Activated T-cell treated with anti-CD3 and anti-CD28 coated beads, Interleukin-2, amount 50 U/mL, for 72 hours (primary cell): ENCODE measurements around the gene CALB2. TPM values are rescaled to one million over a fixed set of nuclear protein-coding genes. Genes with fewer than 3 reads are reported as not detected.
"Not testable (repeated sequence)": the region's sequence is repeated elsewhere in the genome, so short reads cannot be mapped to it uniquely, and the experiment has no call there.

Experiments
- ATAC-seq, 2 donors: fragments of 150-1000 bp; cut with Tn5 transposase; replicated peaks in 1 of 2; 2 replicates each; pipeline ENCODE4 v1.10.0; 2021; ENCODE audit warnings: moderate library complexity in 2 of 2, mild to moderate bottlenecking in 1 of 2
- DNase-seq, 2 donors: peaks; one replicate each; pipeline ENCODE4 v3.0.0; 2021 to 2022; ENCODE audit warnings: mixed read lengths in 1 of 2
- H3K27ac Mint-ChIP-seq: one replicate; pipeline ENCODE4 v1.8.0; 2022; ENCODE audit warnings: mild to moderate bottlenecking, moderate library complexity, mixed read lengths
- H3K27me3 Mint-ChIP-seq: one replicate; pipeline ENCODE4 v1.8.0; 2022; ENCODE audit warnings: low read depth, mixed read lengths
- H3K36me3 Mint-ChIP-seq, 2 donors: one replicate each; pipeline ENCODE4 v1.8.0; 2022; ENCODE audit warnings: mixed read lengths in 2 of 2, mild to moderate bottlenecking in 1 of 2; ENCODE audit not compliant: insufficient read depth in 2 of 2
- H3K4me1 Mint-ChIP-seq: one replicate; pipeline ENCODE4 v1.8.0; 2022; ENCODE audit warnings: low read depth, mixed read lengths
- H3K4me3 Mint-ChIP-seq, 2 donors: one replicate each; pipeline ENCODE4 v1.8.0; 2022; ENCODE audit warnings: mild to moderate bottlenecking in 2 of 2, mixed read lengths in 2 of 2, moderate library complexity in 2 of 2
- H3K9me3 Mint-ChIP-seq, 2 donors: one replicate each; pipeline ENCODE4 v1.8.0; 2022; ENCODE audit warnings: mixed read lengths in 2 of 2
- total RNA-seq, 2 donors: library from RNA; stranded (reverse); gene quantifications; one replicate each; pipeline ENCODE4 v1.2.3, GENCODE V29; 2022

CALB2 gene
- total RNA-seq, 2 donors from 2014 or later, result not detected

- no peaks in the 10 kb centered on the region for H3K4me1 Mint-ChIP-seq
- DNase-seq, result no peak
- no peak overlapping the region for H3K4me3 Mint-ChIP-seq
- no peaks in the 10 kb centered on the region for H3K36me3 Mint-ChIP-seq
- H3K27ac Mint-ChIP-seq, result no peak overlapping the region
- no peaks in the 10 kb centered on the region for H3K27me3 Mint-ChIP-seq
- no peaks in the 10 kb centered on the region for H3K9me3 Mint-ChIP-seq
- ATAC-seq, result no peak
These were observed 15.4 kb upstream of the CALB2 start for GRCh38 chr16:71343078-71343477.

GRCh38 chr16:71344315-71344905, 14.1 kb upstream of the CALB2 start:
- no peaks in the 10 kb centered on the region for H3K27me3 Mint-ChIP-seq
- H3K9me3 Mint-ChIP-seq, result no peaks in the 10 kb centered on the region
- ATAC-seq (no peak), DNase-seq (no peak)
- H3K4me3 Mint-ChIP-seq, result no peak overlapping the region
- no peaks in the 10 kb centered on the region for H3K36me3 Mint-ChIP-seq
- no peaks in the 10 kb centered on the region for H3K4me1 Mint-ChIP-seq
- H3K27ac Mint-ChIP-seq, result no peak overlapping the region

GRCh38 chr16:71345031-71345430, 13.5 kb upstream of the CALB2 start:
- Mint-ChIP-seq H3K27ac (no peak overlapping the region), H3K27me3 (no peaks in the 10 kb centered on the region), H3K4me1 (no peaks in the 10 kb centered on the region), H3K36me3 (no peaks in the 10 kb centered on the region), H3K4me3 (no peak overlapping the region), H3K9me3 (no peaks in the 10 kb centered on the region)
- ATAC-seq, result no peak
- no peak for DNase-seq

GRCh38 chr16:71347146-71347545, 11.4 kb upstream of the CALB2 start:
- ATAC-seq, result no peak
- Mint-ChIP-seq H3K4me1 (no peaks in the 10 kb centered on the region), H3K27me3 (no peaks in the 10 kb centered on the region), H3K4me3 (no peak overlapping the region), H3K27ac (no peak overlapping the region), H3K36me3 (no peaks in the 10 kb centered on the region), H3K9me3 (no peaks in the 10 kb centered on the region)
- no peak for DNase-seq

GRCh38 chr16:71348262-71349085, 10.0 kb upstream of the CALB2 start:
- no peaks in the 10 kb centered on the region for H3K4me1 Mint-ChIP-seq

GRCh38 chr16:71350821-71351557, 7.5 kb upstream of the CALB2 start:
- Mint-ChIP-seq H3K27ac (no peak overlapping the region), H3K36me3 (no peaks in the 10 kb centered on the region), H3K27me3 (no peaks in the 10 kb centered on the region), H3K4me1 (no peaks in the 10 kb centered on the region), H3K4me3 (no peak overlapping the region), H3K9me3 (no peaks in the 10 kb centered on the region)
- ATAC-seq (no peak), DNase-seq (no peak)

More at GRCh38 chr16:71348262-71349085, 10.0 kb upstream of the CALB2 start:
- H3K27me3 Mint-ChIP-seq, result no peaks in the 10 kb centered on the region
- no peak overlapping the region for H3K27ac Mint-ChIP-seq
- H3K4me3 Mint-ChIP-seq, result no peak overlapping the region
- DNase-seq (no peak), ATAC-seq (no peak)
- no peaks in the 10 kb centered on the region for H3K9me3 Mint-ChIP-seq
- no peaks in the 10 kb centered on the region for H3K36me3 Mint-ChIP-seq

GRCh38 chr16:71351558-71351901, 7.0 kb upstream of the CALB2 start:
- no peak overlapping the region for H3K4me3 Mint-ChIP-seq
- DNase-seq (no peak), ATAC-seq (no peak)
- H3K27ac Mint-ChIP-seq, result no peak overlapping the region
- no peaks in the 10 kb centered on the region for H3K9me3 Mint-ChIP-seq
- H3K4me1 Mint-ChIP-seq, result no peaks in the 10 kb centered on the region
- H3K27me3 Mint-ChIP-seq, result no peaks in the 10 kb centered on the region
- H3K36me3 Mint-ChIP-seq, result no peaks in the 10 kb centered on the region

- peaks cover 5% of the 10 kb centered on the region for H3K27me3 Mint-ChIP-seq
- DNase-seq (no peak), ATAC-seq (no peak)
- H3K36me3 Mint-ChIP-seq, result no peaks in the 10 kb centered on the region
- no peak overlapping the region for H3K4me3 Mint-ChIP-seq
- H3K27ac Mint-ChIP-seq, result no peak overlapping the region
- no peaks in the 10 kb centered on the region for H3K4me1 Mint-ChIP-seq
- no peaks in the 10 kb centered on the region for H3K9me3 Mint-ChIP-seq
These were observed 6.1 kb upstream of the CALB2 start for GRCh38 chr16:71352466-71352865.

- ATAC-seq (no peak), DNase-seq (no peak)
- Mint-ChIP-seq H3K9me3 (no peaks in the 10 kb centered on the region), H3K27ac (no peak overlapping the region), H3K27me3 (peaks cover 10% of the 10 kb centered on the region), H3K4me1 (no peaks in the 10 kb centered on the region), H3K4me3 (no peak overlapping the region), H3K36me3 (no peaks in the 10 kb centered on the region)
These were observed 5.5 kb upstream of the CALB2 start for GRCh38 chr16:71352963-71353460.

- H3K9me3 Mint-ChIP-seq, result no peaks in the 10 kb centered on the region
- no peaks in the 10 kb centered on the region for H3K4me1 Mint-ChIP-seq
- H3K36me3 Mint-ChIP-seq, result no peaks in the 10 kb centered on the region
These were observed 4.8 kb upstream of the CALB2 start for GRCh38 chr16:71353736-71354135.

GRCh38 chr16:71354156-71354555, 4.4 kb upstream of the CALB2 start:
- Mint-ChIP-seq H3K27ac (no peak overlapping the region), H3K27me3 (peaks cover 14% of the 10 kb centered on the region), H3K4me1 (no peaks in the 10 kb centered on the region), H3K36me3 (no peaks in the 10 kb centered on the region), H3K4me3 (no peak overlapping the region), H3K9me3 (no peaks in the 10 kb centered on the region)
- ATAC-seq (no peak), DNase-seq (no peak)

More at GRCh38 chr16:71353736-71354135, 4.8 kb upstream of the CALB2 start:
- DNase-seq, result no peak
- Mint-ChIP-seq H3K27me3 (peaks cover 14% of the 10 kb centered on the region), H3K27ac (no peak overlapping the region), H3K4me3 (no peak overlapping the region)
- no peak for ATAC-seq

GRCh38 chr16:71356051-71356740, 2.3 kb upstream of the CALB2 start:
- no peak for DNase-seq
- Mint-ChIP-seq H3K9me3 (no peaks in the 10 kb centered on the region), H3K4me1 (no peaks in the 10 kb centered on the region), H3K36me3 (no peaks in the 10 kb centered on the region), H3K27ac (no peak overlapping the region), H3K27me3 (peaks cover 26% of the 10 kb centered on the region), H3K4me3 (no peak overlapping the region)
- ATAC-seq, result no peak

GRCh38 chr16:71356936-71357335, 1.6 kb upstream of the CALB2 start:
- H3K9me3 Mint-ChIP-seq, H3K4me1 Mint-ChIP-seq, H3K27ac Mint-ChIP-seq: not testable (repeated sequence)

More at GRCh38 chr16:71356936-71357335, 1.6 kb upstream of the CALB2 start:
- not testable (repeated sequence) for ATAC-seq, H3K4me3 Mint-ChIP-seq, DNase-seq, H3K36me3 Mint-ChIP-seq
- peaks cover 26% of the 10 kb centered on the region for H3K27me3 Mint-ChIP-seq
